ENCODE results near the gene IL12RB1.
"Not testable (repeated sequence)": the region's sequence is repeated elsewhere in the genome, so short reads cannot be mapped to it uniquely, and the experiment has no call there.

The IL12RB1 gene

DNA sequence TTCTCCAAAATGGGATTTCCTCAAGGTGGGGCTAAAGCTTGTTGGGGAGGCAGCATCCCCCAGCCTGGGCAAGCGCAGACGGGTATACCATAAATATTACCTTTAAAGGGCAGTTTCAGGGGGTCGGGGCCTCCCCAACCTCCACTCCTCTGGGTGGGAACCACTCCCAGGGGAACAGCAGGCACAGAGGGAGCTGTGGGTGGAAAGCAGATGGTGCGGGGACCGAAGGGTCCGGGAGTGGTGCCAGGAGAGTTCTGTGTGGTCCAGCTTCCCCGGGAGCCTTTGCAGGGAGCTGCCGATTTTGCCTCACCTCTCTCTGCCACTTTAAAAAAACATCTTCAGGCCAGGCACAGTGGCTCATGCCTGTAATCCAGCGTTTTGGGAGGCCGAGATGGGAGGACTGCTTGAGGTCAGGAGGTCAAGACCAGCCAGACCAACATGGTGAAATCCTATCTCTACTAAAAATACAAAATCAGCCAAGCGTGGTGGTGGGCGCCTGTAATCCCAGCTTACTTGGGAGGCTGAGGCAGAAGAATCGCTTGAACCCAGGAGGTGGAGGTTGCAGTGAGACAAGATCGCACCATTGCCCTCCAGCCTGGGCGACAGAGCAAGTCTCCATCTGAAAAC, 16.3 kb upstream of the IL12RB1 start:
- no peaks in the 10 kb centered on the region for H3K27me3 Mint-ChIP-seq
- no peaks in the 10 kb centered on the region for H3K9me3 Mint-ChIP-seq
- no peak overlapping the region for H3K27ac Mint-ChIP-seq
- no peak overlapping the region for H3K4me3 Mint-ChIP-seq
- H3K36me3 Mint-ChIP-seq (ENCODE audit: low read depth): no peaks in the 10 kb centered on the region
- peaks cover 40% of the 10 kb centered on the region for H3K4me1 Mint-ChIP-seq (ENCODE audit: low read depth)

DNA sequence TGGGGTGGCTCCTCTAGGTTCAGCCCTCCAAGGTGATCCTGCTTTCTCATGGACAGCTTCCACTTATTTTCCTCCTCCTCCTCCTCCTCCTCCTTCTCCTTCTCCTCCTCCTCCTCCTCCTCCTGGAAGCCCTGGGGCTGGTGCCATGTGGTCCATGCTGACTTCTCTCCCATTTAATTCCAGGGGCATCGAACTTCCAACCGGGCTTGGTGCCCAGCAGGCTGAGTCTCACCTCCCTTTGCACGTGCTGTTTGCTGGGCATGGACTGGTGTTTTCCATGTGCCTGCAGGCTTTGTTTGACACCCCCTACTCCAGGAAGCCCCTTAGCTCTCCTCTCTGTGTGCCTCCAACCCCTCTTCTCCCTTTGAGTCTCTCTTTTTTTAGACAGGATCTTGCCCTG, 14.5 kb upstream of the IL12RB1 start:
- Mint-ChIP-seq H3K4me3 (no peak overlapping the region), H3K36me3 (ENCODE audit: low read depth) (no peaks in the 10 kb centered on the region), H3K27ac (peak overlapping the region; percentile 55), H3K4me1 (ENCODE audit: low read depth) (peaks cover 45% of the 10 kb centered on the region), H3K9me3 (no peaks in the 10 kb centered on the region), H3K27me3 (no peaks in the 10 kb centered on the region)

DNA sequence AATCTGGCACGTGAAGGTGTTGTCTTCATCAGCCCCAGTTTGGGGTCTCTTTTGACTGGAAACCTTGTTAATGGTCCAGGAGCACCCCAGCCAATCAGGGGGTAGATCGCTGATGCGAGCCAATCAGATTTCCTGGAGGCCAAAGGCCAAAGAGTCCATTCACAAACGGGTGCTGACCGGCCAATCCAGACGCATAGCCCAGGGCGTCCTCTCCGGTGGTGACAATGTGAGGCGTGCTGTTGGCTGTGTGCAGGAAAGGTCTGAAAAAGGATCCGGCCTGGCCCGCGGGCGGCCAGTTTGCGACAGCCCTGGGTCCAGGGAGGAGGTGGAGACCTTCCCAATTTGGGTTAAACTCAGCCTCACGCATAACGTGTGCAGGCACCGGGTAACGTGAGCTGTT, 14.0 kb upstream of the IL12RB1 start:
- no peak overlapping the region for H3K27ac Mint-ChIP-seq
- no peaks in the 10 kb centered on the region for H3K9me3 Mint-ChIP-seq
- no peaks in the 10 kb centered on the region for H3K36me3 Mint-ChIP-seq (ENCODE audit: low read depth)
- no peak overlapping the region for H3K4me3 Mint-ChIP-seq
- no peaks in the 10 kb centered on the region for H3K27me3 Mint-ChIP-seq
- H3K4me1 Mint-ChIP-seq (ENCODE audit: low read depth): peaks cover 44% of the 10 kb centered on the region

DNA sequence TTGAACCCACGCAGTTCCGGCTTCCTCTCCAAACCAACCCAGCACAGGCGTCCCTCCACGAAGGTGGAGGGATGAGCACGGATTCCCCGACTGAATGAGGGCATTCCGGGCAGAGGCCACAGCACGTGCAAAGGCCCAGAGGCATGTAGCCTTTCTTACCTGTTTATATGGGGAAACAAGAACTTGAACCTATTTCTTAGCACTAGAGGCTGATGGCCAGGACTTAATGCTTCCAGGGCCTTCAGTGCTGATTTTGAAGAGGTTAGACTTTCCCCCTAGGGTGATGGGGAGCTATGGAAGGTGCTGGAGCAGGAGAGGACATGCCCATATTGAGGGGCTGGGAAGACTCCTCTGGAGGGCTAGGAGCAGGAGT, 12.9 kb upstream of the IL12RB1 start:
- peak overlapping the region; percentile 83 for H3K27ac Mint-ChIP-seq
- H3K9me3 Mint-ChIP-seq: no peaks in the 10 kb centered on the region
- H3K27me3 Mint-ChIP-seq: no peaks in the 10 kb centered on the region
- H3K4me1 Mint-ChIP-seq (ENCODE audit: low read depth): peaks cover 36% of the 10 kb centered on the region
- peak overlapping the region; percentile 88 for H3K4me3 Mint-ChIP-seq
- no peaks in the 10 kb centered on the region for H3K36me3 Mint-ChIP-seq (ENCODE audit: low read depth)

DNA sequence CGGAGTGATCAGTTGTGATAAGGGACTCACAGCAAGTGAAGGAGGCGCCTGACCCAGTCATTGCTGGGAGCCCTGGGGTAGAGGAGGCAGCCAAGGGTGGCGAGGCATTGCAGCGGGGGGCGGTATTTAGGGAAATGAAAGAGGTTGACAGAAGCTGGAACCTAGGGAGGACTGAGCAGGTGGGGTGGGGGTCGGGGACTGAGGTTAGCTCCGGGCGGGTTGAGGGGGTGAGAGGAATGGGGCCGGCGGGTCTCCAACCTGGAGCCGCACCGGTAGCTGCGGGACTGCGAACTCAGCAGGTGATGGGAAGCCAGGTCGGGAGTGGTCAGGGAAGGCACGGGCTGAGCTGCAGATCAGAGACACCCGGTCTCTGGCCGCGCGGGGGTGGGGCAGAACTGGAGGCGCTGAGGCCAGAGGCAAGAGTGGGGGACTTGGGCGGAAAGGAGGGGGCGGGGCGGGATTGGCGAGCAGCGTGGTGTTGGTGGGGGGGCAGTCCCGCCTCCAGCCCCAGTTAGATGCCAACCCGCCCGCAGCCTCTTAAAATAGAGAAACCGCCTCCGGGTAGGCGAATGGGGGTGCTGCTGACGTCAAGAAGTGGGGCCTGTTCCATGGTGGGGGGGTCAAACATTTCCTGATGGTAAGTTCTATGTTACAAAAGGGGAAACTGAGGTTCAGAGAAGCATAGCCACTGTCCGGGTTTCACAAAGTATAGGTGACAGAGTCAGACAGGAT, 12.3 kb upstream of the IL12RB1 start:
- no peaks in the 10 kb centered on the region for H3K27me3 Mint-ChIP-seq
- no peaks in the 10 kb centered on the region for H3K36me3 Mint-ChIP-seq (ENCODE audit: low read depth)
- peak overlapping the region; percentile 88 for H3K4me3 Mint-ChIP-seq
- H3K9me3 Mint-ChIP-seq: no peaks in the 10 kb centered on the region
- peaks cover 31% of the 10 kb centered on the region for H3K4me1 Mint-ChIP-seq (ENCODE audit: low read depth)
- peak overlapping the region; percentile 83 for H3K27ac Mint-ChIP-seq

DNA sequence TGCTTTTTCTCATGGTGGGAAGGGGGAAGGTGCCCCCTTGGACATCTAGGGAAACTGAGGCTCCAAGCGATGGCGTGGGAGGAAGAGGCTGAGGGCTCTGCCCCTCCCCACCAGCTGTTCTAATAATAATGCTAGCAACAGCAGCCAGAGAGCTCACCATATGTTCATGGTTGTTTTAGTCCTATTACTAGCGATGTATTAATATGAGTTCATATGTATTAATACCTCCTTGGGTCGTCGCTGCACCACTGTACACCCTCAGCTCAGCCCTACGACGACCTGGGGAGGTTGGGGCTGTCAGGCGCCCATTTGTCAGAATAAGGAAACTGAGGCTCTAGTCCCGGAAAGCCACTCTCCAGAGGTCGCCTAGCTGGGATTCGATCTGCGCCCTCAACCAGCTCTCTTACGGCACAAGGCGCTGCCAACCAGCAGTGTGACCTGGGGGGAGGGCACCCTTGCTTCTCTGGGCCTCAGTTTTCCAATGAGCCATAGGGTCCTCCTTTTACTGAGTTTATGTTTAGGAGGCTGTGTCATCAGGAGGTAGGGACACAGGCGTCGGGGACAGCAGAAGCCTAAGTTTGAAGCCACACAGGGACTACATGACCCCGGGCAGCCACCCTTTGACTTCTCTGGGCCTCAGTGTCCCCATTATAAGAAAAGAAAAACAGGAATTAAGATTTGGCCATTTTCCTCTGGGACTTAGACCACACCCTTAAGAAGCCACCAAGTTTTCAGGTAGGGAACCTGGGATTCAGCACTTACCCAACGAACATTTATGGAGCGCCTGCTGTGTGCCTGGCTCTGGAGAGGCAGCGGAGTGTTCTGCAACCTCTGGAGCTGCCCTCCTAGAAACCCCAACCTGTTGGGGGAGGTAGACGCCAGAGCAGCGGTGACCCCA, 11.5 kb upstream of the IL12RB1 start:
- no peaks in the 10 kb centered on the region for H3K9me3 Mint-ChIP-seq
- peak overlapping the region; percentile 83 for H3K27ac Mint-ChIP-seq
- H3K36me3 Mint-ChIP-seq (ENCODE audit: low read depth): no peaks in the 10 kb centered on the region
- peak overlapping the region; percentile 88 for H3K4me3 Mint-ChIP-seq
- H3K27me3 Mint-ChIP-seq: no peaks in the 10 kb centered on the region
- H3K4me1 Mint-ChIP-seq (ENCODE audit: low read depth): peaks cover 32% of the 10 kb centered on the region

DNA sequence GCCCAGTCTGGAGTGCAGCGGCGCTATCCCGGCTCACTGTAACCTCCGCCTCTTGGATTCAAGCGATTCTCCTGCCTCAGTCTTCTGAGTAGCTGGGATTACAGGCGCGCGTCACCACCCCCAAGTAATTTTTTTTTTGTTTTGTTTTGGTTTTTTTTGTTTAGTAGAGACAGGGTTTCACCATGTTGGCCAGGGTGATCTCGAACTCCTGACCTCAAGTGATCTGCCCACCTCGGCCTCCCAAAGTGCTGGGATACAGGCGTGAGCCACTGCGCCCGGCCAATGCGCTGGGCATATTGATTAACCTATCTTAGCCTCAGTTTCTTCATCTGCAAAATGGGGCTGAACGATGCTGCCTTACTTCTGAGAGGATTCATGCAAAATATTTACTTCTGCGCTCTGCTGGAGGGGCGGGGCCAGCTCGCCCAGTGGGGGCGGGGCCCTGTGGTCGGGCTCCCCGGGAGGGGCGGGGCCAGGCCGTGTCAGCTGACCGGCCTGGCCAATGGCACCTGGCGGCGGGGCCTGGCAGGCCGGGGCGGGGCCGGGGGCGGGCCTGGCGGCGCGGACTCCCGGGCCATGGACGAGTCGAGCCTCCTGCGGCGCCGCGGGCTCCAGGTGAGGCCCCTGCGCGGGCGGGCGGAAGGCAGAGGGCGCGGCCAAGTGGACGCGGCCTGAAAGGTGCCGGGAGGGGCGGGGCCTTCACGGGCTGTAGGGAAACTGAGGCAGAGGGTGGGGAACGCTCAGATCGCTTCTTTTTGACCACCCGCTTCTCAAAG, 10.7 kb upstream of the IL12RB1 start, which contains the start of gene MAST3:
Gene MAST3 (plus strand): TSS at position 562 of the 776 bp plus-strand sequence. CDS start 15 bp downstream, at position 577.
- H3K27me3 Mint-ChIP-seq: no peaks in the 10 kb centered on the region
- H3K4me3 Mint-ChIP-seq: peak within 1 kb of the TSS; percentile 88
- no peaks in the 10 kb centered on the region for H3K9me3 Mint-ChIP-seq
- H3K36me3 Mint-ChIP-seq (ENCODE audit: low read depth): no peaks in the 10 kb centered on the region
- H3K4me1 Mint-ChIP-seq (ENCODE audit: low read depth): peaks cover 39% of the 10 kb centered on the region
- peak within 1 kb of the TSS; percentile 83 for H3K27ac Mint-ChIP-seq

DNA sequence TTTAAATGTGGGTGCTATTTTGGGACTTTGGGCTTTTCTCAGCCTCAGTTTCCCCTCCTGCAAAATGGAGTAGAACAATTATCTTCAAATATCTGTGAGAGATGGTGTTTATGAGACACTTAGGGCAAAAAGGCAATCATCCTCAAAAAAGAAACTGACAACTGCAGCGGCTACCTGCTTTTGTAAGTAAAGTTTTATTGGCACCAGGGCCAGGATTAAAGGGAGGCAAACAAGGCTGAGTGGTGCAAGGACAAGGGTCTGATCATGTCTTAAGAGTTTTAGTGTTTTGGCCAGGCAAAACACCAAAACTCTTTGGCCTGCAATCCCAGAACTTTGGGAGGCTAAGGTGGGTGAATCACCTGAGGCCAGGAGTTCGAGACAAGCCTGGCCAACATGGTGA, 9.5 kb upstream of the IL12RB1 start:
- Mint-ChIP-seq H3K36me3 (ENCODE audit: low read depth) (no peaks in the 10 kb centered on the region), H3K27ac (no peak overlapping the region), H3K4me3 (no peak overlapping the region), H3K9me3 (no peaks in the 10 kb centered on the region), H3K27me3 (no peaks in the 10 kb centered on the region), H3K4me1 (ENCODE audit: low read depth) (peaks cover 48% of the 10 kb centered on the region)

DNA sequence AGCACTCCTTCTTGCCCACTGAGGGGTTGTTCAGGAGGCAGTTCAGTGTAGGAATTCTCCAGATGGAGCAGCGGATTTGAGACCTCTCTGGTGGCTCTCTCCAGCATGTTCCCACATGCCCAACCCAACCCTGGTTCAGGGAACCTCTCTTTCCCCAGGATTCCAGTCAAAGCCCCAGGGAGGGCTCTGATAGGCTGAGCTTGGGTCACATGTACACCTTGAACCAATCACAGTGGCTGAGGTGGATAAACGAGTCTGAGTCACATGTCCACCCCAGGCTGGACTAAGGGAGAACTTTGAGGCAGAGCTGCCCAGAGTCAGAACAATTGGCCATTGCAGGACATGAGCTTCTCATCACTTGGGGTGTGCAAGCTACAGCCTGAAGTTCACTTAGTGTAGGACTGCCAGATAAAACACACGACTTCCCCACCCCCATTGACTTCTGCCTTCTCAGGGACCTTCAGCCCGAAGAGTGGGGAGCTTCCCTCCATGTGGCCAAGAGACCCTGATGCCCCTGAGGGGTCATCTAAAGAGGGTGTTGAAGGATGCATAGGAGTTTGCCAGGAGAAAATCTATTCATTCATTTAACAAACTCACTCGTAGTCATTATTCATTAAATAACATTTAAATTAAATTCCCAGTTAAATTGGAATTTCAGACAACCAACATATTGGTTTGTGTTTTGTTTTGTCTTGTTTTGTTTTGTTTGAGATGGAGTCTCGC, 6.9 kb upstream of the IL12RB1 start:
- no peaks in the 10 kb centered on the region for H3K36me3 Mint-ChIP-seq (ENCODE audit: low read depth)
- no peaks in the 10 kb centered on the region for H3K27me3 Mint-ChIP-seq
- peak overlapping the region; percentile 40 for H3K27ac Mint-ChIP-seq
- H3K9me3 Mint-ChIP-seq: no peaks in the 10 kb centered on the region
- H3K4me1 Mint-ChIP-seq (ENCODE audit: low read depth): peaks cover 58% of the 10 kb centered on the region
- no peak overlapping the region for H3K4me3 Mint-ChIP-seq

DNA sequence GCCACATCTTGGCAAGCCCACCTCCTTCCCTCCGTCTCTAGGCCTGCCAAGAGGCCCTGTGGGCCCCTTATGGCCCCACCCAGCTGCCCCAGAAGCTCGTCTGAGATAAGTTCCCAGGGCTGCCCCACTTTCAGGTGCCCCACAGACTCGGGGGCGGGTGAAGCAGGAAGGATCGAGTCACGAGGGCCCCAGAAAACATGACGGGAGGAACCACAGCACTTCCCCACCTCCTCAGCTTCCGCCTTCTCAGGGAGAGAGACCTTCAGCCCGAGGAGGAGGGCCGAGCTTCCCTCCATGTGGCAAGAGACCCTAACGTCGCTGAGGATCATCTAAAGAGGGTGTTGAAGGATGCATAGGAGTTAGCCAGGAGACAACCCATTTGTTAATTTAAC, 4.5 kb upstream of the IL12RB1 start:
- Mint-ChIP-seq H3K4me1 (ENCODE audit: low read depth) (peaks cover 71% of the 10 kb centered on the region), H3K27me3 (no peaks in the 10 kb centered on the region), H3K27ac (peak overlapping the region; percentile 99), H3K36me3 (ENCODE audit: low read depth) (no peaks in the 10 kb centered on the region), H3K4me3 (peak overlapping the region; percentile 62), H3K9me3 (no peaks in the 10 kb centered on the region)

DNA sequence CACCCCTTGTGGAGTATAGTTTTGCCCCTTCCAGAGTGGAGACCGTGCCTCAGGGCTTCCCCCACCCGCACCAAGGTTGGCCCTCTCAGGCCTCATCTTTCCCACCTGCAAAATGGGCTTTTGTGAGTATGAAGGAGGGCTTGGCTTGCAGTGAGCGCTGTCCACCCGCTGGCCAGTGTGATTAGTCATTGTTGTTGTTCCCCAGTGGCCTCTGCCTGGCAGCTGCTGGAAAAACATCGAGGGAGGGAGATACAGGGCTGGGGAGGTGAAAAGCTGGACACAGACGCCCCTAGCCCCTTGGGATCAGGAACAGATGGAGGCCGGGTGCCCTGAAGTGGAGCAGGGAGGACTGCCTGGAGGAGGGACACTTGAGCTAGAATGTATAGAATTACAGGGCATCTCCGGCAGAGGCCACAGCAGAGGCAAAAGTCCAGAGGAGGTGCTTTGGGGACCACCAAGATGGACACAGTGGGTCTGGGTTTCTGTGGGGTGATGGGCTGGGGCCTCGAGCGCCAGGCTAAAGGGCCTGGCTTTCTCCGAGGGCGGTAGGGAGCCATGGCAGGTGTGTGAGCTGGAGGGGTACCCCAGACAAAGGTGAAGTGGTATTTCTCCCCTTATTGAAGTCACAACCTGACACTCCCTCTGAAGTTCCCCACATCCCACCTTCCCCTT, 3.9 kb upstream of the IL12RB1 start:
- H3K4me3 Mint-ChIP-seq: peak overlapping the region; percentile 62
- no peaks in the 10 kb centered on the region for H3K9me3 Mint-ChIP-seq
- peak overlapping the region; percentile 99 for H3K27ac Mint-ChIP-seq
- H3K4me1 Mint-ChIP-seq (ENCODE audit: low read depth): peaks cover 73% of the 10 kb centered on the region
- H3K27me3 Mint-ChIP-seq: no peaks in the 10 kb centered on the region
- no peaks in the 10 kb centered on the region for H3K36me3 Mint-ChIP-seq (ENCODE audit: low read depth)

DNA sequence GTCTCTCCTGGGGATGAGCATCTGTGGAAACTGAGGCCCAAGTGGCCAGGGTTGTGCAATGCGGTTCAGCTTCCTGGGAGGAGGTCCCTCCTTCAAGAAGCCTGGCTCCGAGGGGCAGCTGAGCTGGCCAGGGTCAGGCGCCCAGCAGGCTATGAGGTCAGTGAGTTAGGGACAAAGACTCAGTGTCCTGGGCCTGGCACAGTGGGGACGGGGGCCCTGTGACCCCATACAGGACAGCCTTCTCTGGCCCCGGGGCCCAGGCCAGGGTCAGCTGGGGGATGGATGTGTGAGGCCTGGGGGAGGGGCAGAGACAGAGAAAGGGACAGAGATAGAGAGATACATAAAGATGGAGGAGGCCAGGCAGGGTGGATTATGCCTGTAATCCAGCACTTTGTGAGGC, 3.0 kb upstream of the IL12RB1 start:
- Mint-ChIP-seq H3K4me1 (ENCODE audit: low read depth) (peaks cover 83% of the 10 kb centered on the region), H3K27ac (peak overlapping the region; percentile 99), H3K4me3 (peak overlapping the region; percentile 62)

DNA sequence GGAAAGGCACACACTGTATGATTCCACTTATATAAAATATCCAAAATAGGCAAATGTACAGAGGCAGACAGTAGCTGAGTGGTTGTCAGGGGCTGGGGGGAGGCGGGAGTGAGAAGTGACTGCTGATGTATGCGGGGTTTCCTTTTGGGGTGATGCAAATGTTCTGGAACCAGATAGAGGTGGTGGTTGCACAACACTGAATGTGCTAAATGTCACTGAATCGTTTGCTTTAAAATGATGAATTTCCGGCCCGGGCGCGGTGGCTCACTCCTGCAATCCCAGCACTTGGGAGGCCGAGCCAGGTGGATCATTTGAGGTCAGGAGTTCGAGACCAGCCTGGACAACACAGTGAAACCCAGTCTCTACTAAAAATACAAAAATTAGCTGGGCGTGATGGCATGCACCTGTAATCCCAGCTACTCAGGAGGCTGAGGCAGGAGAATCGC, 2.4 kb upstream of the IL12RB1 start:
- peak overlapping the region; percentile 99 for H3K27ac Mint-ChIP-seq
- peak overlapping the region; percentile 66 for H3K4me3 Mint-ChIP-seq
- peaks cover 89% of the 10 kb centered on the region for H3K4me1 Mint-ChIP-seq (ENCODE audit: low read depth)
- not testable (repeated sequence) for H3K27me3 Mint-ChIP-seq; H3K36me3 Mint-ChIP-seq (ENCODE audit: low read depth); H3K9me3 Mint-ChIP-seq

More for the DNA sequence above, 3.0 kb upstream of the IL12RB1 start:
- Mint-ChIP-seq H3K27me3 (no peaks in the 10 kb centered on the region), H3K36me3 (ENCODE audit: low read depth) (no peaks in the 10 kb centered on the region), H3K9me3 (no peaks in the 10 kb centered on the region)
